ENCODE results near the gene FBXL13.

DNA sequence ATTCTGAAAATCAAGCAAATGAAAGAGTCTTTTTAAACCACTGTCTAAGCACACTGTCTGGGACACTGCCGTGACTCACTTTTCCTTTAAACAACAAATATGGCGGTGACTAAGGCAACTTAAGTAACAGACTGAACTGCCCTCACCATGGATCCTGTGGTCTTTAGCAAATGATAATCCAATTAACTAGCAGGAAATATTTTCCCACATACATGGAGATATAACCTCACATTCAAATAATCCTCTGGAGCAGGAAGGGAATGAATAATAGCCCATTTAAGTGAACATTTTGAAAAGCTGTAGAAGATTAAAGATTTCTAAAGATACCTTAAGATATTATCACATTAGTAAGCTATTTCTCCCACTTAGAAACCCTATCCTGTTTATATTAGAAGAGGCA, 202.1 kb downstream of the FBXL13 start:
- no peak for TF ChIP-seq EZH2 (IDR thresholded peaks at IDR 0.05; ENCODE audit: insufficient read depth, poor library complexity, severe bottlenecking)
- no peak for TF ChIP-seq EZH2phosphoT487 (IDR thresholded peaks at IDR 0.05; ENCODE audit: insufficient read depth, low read depth)

Measured in GM23248 (cell line).